ENCODE data around the gene ZNF410.

DNA sequence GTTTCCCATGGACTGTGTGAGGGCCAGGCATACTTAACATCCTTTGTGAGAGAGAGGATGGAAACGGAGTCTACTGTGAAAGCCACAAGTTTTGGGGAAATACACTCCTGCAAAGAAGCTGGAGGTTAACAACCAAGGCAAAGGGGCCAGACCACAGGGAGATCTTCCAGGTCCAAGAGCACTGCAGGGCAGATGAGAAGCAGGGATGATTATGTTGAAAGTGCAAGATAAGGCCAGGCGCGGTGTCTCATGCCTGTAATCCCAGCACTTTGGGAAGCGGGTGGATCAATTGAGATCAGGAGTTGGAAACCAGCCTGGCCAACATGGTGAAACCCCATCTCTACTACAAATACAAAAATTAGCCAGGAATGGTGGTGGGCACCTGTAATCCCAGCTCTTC lies 78.6 kb downstream of the ZNF410 start:
- TF ChIP-seq POLR2A (IDR thresholded peaks at IDR 0.05), result no peak
- TF ChIP-seq CTCF (IDR thresholded peaks at IDR 0.05), result no peak

Measured in testis (tissue), 2 donors.